ENCODE results near the gene TMEM60. TPM values are rescaled to one million over a fixed set of nuclear protein-coding genes. Genes with fewer than 3 reads are reported as not detected.

Gene TMEM60
- polyA plus RNA-seq, 4 donors = 12.3 to 31.9 (median 17.2) TPM

DNA sequence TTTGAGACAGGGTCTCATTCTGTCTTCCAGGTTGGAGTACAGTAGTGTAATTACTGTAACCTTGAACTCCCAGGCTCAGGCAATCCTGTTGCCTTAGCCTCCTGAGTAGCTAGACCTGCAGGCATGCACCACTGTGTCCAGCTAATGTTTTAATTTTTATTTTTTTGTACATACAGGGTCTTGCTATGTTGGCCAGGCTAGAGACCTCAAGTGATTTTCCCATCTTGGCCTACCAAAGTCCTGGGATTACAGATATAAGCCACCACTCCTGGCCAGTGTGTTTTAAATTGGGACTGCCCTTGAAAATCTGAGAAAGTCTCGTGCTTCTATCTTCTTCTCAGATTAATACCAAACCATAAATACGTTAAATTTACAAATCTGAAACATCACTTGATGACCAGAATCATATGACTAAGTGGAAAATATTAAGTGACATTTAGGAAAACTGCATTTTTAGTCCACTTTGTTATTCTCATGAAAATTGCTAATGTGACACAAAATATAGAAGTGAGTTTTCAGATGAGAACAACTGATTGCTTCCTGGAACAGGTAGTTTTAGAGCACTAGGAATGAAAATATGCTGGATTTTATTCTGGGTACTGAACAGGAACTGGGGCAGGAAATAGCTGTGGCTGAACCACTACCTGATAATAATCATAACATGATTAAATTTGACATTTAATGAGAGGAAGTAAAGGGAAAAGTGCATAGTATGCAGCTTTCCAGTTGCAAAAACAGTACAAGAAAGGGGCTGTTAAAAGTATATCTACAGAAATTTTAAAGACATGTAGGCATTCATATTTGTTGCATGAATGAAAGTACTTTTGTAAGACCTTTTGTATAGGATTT is 4.5 kb upstream of the TMEM60 start:
- Histone ChIP-seq H3K4me1 (ENCODE audit: control insufficient read depth in 3 of 3, insufficient read depth in 2 of 3, low read depth in 1 of 3, low read length in 2 of 3) (peaks cover 4 to 7% (median 4%) of the 10 kb centered on the region in 3 donors), H3K27ac (ENCODE audit: low read depth in 1 of 3, low read length in 2 of 3) (peak overlapping the region in 1 of 3 donors; percentile 21), H3K9me3 (ENCODE audit: control insufficient read depth in 2 of 2, insufficient read depth in 1 of 2, low read depth in 1 of 2, low read length in 1 of 2) (peaks cover 0 to 4% of the 10 kb centered on the region in 2 donors), H3K4me3 (ENCODE audit: low read depth in 1 of 3, low read length in 3 of 3) (no peak overlapping the region), H3K36me3 (ENCODE audit: control insufficient read depth in 3 of 3, insufficient read depth in 2 of 3, low read depth in 1 of 3, low read length in 3 of 3) (peaks cover 0 to 2% (median 0%) of the 10 kb centered on the region in 3 donors), H3K27me3 (ENCODE audit: control insufficient read depth in 3 of 3, insufficient read depth in 3 of 3, low read length in 3 of 3) (no peaks in the 10 kb centered on the region)
- no peak for FAIRE-seq
- no peak for DNase-seq
- 55 to 74% (median 62%) methylated on average over 2 of the region's 2 CpGs for WGBS, 3 donors

DNA sequence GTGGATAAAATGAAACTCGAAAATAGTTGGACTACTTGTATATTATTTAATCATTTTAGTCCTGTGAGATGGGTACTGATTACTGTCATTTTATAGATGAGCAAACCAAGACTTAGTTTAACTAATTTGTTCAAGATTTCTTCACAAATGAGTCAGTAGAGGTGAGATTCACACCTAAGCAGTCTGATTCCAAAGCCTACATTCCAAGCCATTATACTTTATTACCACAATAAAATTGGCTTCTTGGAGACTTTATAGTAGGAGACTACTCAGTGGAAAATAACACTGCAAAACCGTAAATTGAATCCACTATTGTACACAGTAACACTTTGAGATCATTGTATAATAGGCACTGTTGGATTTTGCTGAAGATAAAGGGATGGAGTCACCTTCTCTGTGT is 2.5 kb upstream of the TMEM60 start:
- Histone ChIP-seq H3K4me3 (ENCODE audit: low read depth in 1 of 3, low read length in 3 of 3) (no peak overlapping the region), H3K4me1 (ENCODE audit: control insufficient read depth in 3 of 3, insufficient read depth in 2 of 3, low read depth in 1 of 3, low read length in 2 of 3) (peaks cover 9 to 19% (median 13%) of the 10 kb centered on the region in 3 donors), H3K27ac (ENCODE audit: low read depth in 1 of 3, low read length in 2 of 3) (no peak overlapping the region), H3K27me3 (ENCODE audit: control insufficient read depth in 3 of 3, insufficient read depth in 3 of 3, low read length in 3 of 3) (no peaks in the 10 kb centered on the region), H3K9me3 (ENCODE audit: control insufficient read depth in 2 of 2, insufficient read depth in 1 of 2, low read depth in 1 of 2, low read length in 1 of 2) (peaks cover 0 to 1% of the 10 kb centered on the region in 2 donors), H3K36me3 (ENCODE audit: control insufficient read depth in 3 of 3, insufficient read depth in 2 of 3, low read depth in 1 of 3, low read length in 3 of 3) (no peaks in the 10 kb centered on the region)
- WGBS, 3 donors = 33 to 62% (median 53%) methylated on average over 2 of the region's 2 CpGs
- DNase-seq = peak; percentile 31 to 53
- no peak for FAIRE-seq

DNA sequence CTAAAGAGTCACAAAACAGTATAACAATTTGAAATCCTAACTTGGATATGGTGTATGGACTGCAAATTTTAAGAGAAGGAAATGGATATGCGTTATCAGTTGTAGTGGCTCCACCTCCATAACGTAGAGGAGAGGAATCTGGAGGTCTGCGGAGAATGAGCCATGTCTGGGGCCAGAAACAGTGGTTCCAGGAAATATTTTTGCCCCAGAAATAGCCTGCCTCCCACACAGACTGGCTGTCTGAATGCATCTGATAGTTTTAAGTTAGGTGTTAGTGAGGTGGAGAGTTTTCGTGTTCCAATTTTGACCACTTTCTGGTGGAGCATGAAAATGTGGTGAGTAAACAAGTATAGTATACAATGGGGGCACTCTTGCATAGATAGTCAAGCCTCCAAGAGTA is 1.9 kb upstream of the TMEM60 start:
- Histone ChIP-seq H3K27me3 (ENCODE audit: control insufficient read depth in 3 of 3, insufficient read depth in 3 of 3, low read length in 3 of 3) (no peaks in the 10 kb centered on the region), H3K4me3 (ENCODE audit: low read depth in 1 of 3, low read length in 3 of 3) (peak overlapping the region in 1 of 3 donors; percentile 2), H3K4me1 (ENCODE audit: control insufficient read depth in 3 of 3, insufficient read depth in 2 of 3, low read depth in 1 of 3, low read length in 2 of 3) (peaks cover 9 to 19% (median 13%) of the 10 kb centered on the region in 3 donors), H3K27ac (ENCODE audit: low read depth in 1 of 3, low read length in 2 of 3) (no peak overlapping the region), H3K9me3 (ENCODE audit: control insufficient read depth in 2 of 2, insufficient read depth in 1 of 2, low read depth in 1 of 2, low read length in 1 of 2) (no peaks in the 10 kb centered on the region), H3K36me3 (ENCODE audit: control insufficient read depth in 3 of 3, insufficient read depth in 2 of 3, low read depth in 1 of 3, low read length in 3 of 3) (peaks cover 0 to 2% (median 0%) of the 10 kb centered on the region in 3 donors)
- DNase-seq = peak in 1 of 2 donors; percentile 19
- WGBS, 3 donors = 40 to 41% (median 40%) methylated on average over 4 of the region's 4 CpGs
- no peak for FAIRE-seq

DNA sequence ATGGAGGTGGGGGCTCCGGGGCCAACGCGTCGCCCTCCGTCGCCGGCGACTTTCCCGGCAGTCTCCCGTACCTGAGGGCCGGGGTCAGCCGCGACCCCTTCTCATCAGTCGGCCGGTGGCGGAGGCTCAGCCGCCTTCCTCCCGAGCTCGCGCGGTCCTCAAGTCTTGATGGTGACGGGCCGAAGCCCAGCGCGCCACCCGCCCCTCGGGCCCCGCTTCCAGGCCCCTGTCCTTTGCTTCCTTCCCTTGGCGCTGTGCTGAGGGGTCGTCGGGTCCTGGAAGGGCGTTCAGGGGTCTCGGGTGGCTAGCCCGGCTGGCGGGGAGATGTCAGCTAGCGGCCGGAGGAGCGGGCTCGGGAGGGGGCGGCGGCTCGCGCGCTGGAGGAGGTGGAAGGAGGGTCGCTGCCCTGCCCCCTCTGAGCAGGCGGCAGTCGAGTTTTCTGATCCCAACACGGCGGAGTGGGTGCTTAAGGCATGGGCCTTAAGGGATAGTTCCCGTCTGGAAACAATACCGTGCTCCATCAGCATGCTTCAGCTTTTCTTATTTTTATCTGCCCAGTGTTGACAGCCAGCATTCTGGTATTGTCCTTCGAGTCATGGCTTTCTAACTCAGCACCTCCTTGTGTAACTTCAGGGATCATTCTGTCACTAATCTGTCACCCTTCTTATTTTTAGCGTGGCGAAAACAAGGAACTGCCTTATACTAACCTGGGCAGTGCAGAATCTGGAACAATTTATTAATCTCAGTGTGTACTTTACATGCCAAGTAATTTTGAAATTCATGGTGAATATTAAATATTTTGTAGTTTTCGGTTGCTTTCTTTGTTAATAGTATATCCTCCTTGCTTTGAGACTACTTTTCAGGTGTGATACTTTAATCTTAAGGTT is 1.1 kb upstream of the TMEM60 start:
- Histone ChIP-seq H3K36me3 (ENCODE audit: control insufficient read depth in 3 of 3, insufficient read depth in 2 of 3, low read depth in 1 of 3, low read length in 3 of 3) (peaks cover 0 to 7% (median 0%) of the 10 kb centered on the region in 3 donors), H3K4me1 (ENCODE audit: control insufficient read depth in 3 of 3, insufficient read depth in 2 of 3, low read depth in 1 of 3, low read length in 2 of 3) (peaks cover 9 to 19% (median 13%) of the 10 kb centered on the region in 3 donors), H3K4me3 (ENCODE audit: low read depth in 1 of 3, low read length in 3 of 3) (peak overlapping the region; percentile 74 to 98 (median 91)), H3K27ac (ENCODE audit: low read depth in 1 of 3, low read length in 2 of 3) (peak overlapping the region; percentile 63 to 87 (median 81)), H3K27me3 (ENCODE audit: control insufficient read depth in 3 of 3, insufficient read depth in 3 of 3, low read length in 3 of 3) (no peaks in the 10 kb centered on the region), H3K9me3 (ENCODE audit: control insufficient read depth in 2 of 2, insufficient read depth in 1 of 2, low read depth in 1 of 2, low read length in 1 of 2) (no peaks in the 10 kb centered on the region)
- DNase-seq (peak; percentile 38 to 72), FAIRE-seq (no peak)
- WGBS, 3 donors = 1 to 2% (median 1%) methylated on average over 41 to 55 of the region's 55 CpGs

DNA sequence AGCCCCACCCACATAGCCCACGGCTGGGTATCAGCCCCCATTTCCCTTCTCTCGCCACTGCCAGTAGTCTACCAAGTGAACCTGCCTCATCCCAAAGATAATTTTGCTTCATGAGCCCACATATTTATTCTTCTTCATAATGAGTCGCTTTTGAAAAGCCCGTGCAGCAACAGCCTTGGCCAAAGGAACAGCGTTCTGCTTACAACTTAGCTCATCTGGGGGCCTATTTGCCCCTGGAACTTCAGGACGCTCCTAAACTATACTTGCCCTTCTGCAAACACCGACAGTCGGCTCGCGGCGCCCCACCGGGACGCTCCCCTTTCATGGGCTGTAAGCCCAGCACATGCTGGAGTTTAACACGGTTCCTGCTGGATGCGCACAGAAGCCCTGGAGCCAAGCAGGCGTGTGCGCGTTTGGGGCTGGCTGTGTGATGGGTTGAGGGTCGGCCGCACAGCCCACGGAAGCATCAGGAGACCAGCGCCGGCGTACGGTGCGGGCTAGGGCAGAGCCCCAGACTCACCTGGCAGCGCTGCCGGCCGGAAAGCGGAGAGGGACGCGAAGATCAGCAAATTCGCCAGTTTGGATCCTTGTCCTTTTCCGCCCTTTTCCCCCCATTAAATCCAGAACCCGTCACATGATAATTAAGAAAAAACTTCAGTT is 370 bp downstream of the TMEM60 start:
- Histone ChIP-seq H3K27ac (ENCODE audit: low read depth in 1 of 3, low read length in 2 of 3) (peak overlapping the region; percentile 50 to 91 (median 87)), H3K4me1 (ENCODE audit: control insufficient read depth in 3 of 3, insufficient read depth in 2 of 3, low read depth in 1 of 3, low read length in 2 of 3) (peaks cover 9 to 19% (median 13%) of the 10 kb centered on the region in 3 donors), H3K36me3 (ENCODE audit: control insufficient read depth in 3 of 3, insufficient read depth in 2 of 3, low read depth in 1 of 3, low read length in 3 of 3) (peaks cover 0 to 7% (median 0%) of the 10 kb centered on the region in 3 donors), H3K27me3 (ENCODE audit: control insufficient read depth in 3 of 3, insufficient read depth in 3 of 3, low read length in 3 of 3) (no peaks in the 10 kb centered on the region), H3K9me3 (ENCODE audit: control insufficient read depth in 2 of 2, insufficient read depth in 1 of 2, low read depth in 1 of 2, low read length in 1 of 2) (no peaks in the 10 kb centered on the region), H3K4me3 (ENCODE audit: low read depth in 1 of 3, low read length in 3 of 3) (peak overlapping the region; percentile 80 to 98 (median 91))
- 0 to 1% (median 0%) methylated on average over 35 of the region's 35 CpGs for WGBS, 3 donors
- no peak for DNase-seq
- no peak for FAIRE-seq

DNA sequence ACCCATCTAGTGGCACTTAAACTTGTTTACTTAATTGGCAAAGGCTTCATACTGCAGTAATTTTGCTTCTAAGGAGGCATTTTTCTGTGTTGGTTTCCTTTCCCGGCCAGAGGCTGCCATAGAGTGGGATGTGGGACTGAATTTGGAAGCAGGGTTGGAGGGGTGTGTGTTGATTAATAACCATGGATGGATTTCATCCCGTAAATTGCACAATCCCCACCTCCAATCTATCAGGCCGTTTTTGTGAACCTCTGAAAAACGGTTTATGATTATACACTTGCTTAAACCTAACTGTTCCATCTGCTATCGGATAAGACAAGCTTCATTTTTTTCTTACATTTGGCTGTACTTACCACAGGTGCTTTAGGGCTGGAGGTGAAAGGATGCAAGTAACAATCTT is 1.3 kb downstream of the TMEM60 start:
- no peaks in the 10 kb centered on the region for H3K27me3 ChIP-seq (ENCODE audit: control insufficient read depth in 3 of 3, insufficient read depth in 3 of 3, low read length in 3 of 3)
- no peaks in the 10 kb centered on the region for H3K9me3 ChIP-seq (ENCODE audit: control insufficient read depth in 2 of 2, insufficient read depth in 1 of 2, low read depth in 1 of 2, low read length in 1 of 2)
- no peak overlapping the region for H3K27ac ChIP-seq (ENCODE audit: low read depth in 1 of 3, low read length in 2 of 3)
- FAIRE-seq (no peak), DNase-seq (no peak)
- 16 to 35% (median 27%) methylated on average over 5 of the region's 5 CpGs for WGBS, 3 donors
- H3K4me3 ChIP-seq (ENCODE audit: low read depth in 1 of 3, low read length in 3 of 3) = peak overlapping the region in 2 of 3 donors; percentile 91 to 98
- peaks cover 0 to 7% (median 0%) of the 10 kb centered on the region in 3 donors for H3K36me3 ChIP-seq (ENCODE audit: control insufficient read depth in 3 of 3, insufficient read depth in 2 of 3, low read depth in 1 of 3, low read length in 3 of 3)
- peaks cover 9 to 19% (median 13%) of the 10 kb centered on the region in 3 donors for H3K4me1 ChIP-seq (ENCODE audit: control insufficient read depth in 3 of 3, insufficient read depth in 2 of 3, low read depth in 1 of 3, low read length in 2 of 3)

DNA sequence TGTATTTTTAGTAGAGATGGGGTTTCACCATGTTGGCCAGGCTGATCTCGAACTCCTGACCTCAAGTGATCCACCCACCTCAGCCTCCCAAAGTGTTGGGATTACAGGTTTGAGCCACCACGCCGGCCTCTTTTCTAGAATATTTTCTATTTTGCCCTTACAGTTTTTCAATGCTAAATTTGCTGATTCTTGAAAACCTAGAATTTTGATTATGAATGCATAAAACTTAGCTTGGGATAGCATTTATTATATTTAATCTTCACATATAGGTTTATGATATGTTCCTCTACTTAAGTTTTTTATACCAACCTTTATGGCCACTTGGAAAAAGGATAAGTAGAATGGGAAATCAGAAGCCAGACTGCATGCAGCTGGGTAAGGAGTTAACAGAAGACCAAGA is 2.1 kb downstream of the TMEM60 start:
- WGBS, 3 donors = 84 to 96% (median 95%) methylated on average over 3 of the region's 3 CpGs
- H3K9me3 ChIP-seq (ENCODE audit: control insufficient read depth in 2 of 2, insufficient read depth in 1 of 2, low read depth in 1 of 2, low read length in 1 of 2) = no peaks in the 10 kb centered on the region
- H3K27ac ChIP-seq (ENCODE audit: low read depth in 1 of 3, low read length in 2 of 3) = no peak overlapping the region
- no peak overlapping the region for H3K4me3 ChIP-seq (ENCODE audit: low read depth in 1 of 3, low read length in 3 of 3)
- H3K27me3 ChIP-seq (ENCODE audit: control insufficient read depth in 3 of 3, insufficient read depth in 3 of 3, low read length in 3 of 3) = no peaks in the 10 kb centered on the region
- H3K36me3 ChIP-seq (ENCODE audit: control insufficient read depth in 3 of 3, insufficient read depth in 2 of 3, low read depth in 1 of 3, low read length in 3 of 3) = peaks cover 0 to 7% (median 0%) of the 10 kb centered on the region in 3 donors
- H3K4me1 ChIP-seq (ENCODE audit: control insufficient read depth in 3 of 3, insufficient read depth in 2 of 3, low read depth in 1 of 3, low read length in 2 of 3) = peaks cover 9 to 19% (median 13%) of the 10 kb centered on the region in 3 donors
- FAIRE-seq (no peak), DNase-seq (no peak)

DNA sequence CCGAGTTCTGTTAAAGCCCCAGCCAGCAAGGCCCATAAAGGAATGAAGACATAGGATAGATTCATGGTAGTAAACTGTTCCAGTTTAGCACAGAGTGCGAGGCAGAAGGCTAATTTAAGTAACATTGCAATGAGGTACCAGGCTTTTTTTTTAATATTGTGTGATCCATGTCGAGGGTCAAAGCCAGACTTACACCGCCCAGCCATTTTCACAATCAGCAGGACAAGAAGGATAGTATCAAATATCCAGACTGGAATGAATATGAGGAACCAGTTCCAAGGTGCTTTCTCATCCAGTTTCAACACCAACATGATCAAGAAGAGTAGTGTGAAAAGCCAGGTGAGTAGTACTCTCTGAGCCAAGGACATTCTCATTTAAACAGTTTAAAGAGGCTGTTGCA is 4.2 kb downstream of the TMEM60 start:
- FAIRE-seq (no peak), DNase-seq (no peak)
- 96 to 98% (median 97%) methylated on average over 4 of the region's 4 CpGs for WGBS, 3 donors
- Histone ChIP-seq H3K9me3 (ENCODE audit: control insufficient read depth in 2 of 2, insufficient read depth in 1 of 2, low read depth in 1 of 2, low read length in 1 of 2) (no peaks in the 10 kb centered on the region), H3K27me3 (ENCODE audit: control insufficient read depth in 3 of 3, insufficient read depth in 3 of 3, low read length in 3 of 3) (no peaks in the 10 kb centered on the region), H3K36me3 (ENCODE audit: control insufficient read depth in 3 of 3, insufficient read depth in 2 of 3, low read depth in 1 of 3, low read length in 3 of 3) (peaks cover 0 to 7% (median 0%) of the 10 kb centered on the region in 3 donors), H3K27ac (ENCODE audit: low read depth in 1 of 3, low read length in 2 of 3) (no peak overlapping the region), H3K4me3 (ENCODE audit: low read depth in 1 of 3, low read length in 3 of 3) (no peak overlapping the region), H3K4me1 (ENCODE audit: control insufficient read depth in 3 of 3, insufficient read depth in 2 of 3, low read depth in 1 of 3, low read length in 2 of 3) (peaks cover 4 to 12% (median 9%) of the 10 kb centered on the region in 3 donors)
